Neural progenitor cell (in vitro differentiated cells): ENCODE results near the gene GOLGA5. TPM values are rescaled to one million over a fixed set of nuclear protein-coding genes. Genes with fewer than 3 reads are reported as not detected.
"Not testable (repeated sequence)": the region's sequence is repeated elsewhere in the genome, so short reads cannot be mapped to it uniquely, and the experiment has no call there.

Source experiments
- DNase-seq: peaks from one replicate; pipeline ENCODE4 v3.0.0-alpha.2; 2016; ENCODE audit warnings: low spot score
- H2AFZ ChIP-seq: fragments of 200-600 bp; sonication (generic); replicated peaks from 2 replicates; pipeline ENCODE4 v1.6.1; 2016; ENCODE audit warnings: antibody characterized with exemption
- H3F3A ChIP-seq: fragments of 200-600 bp; sonication (generic); 2 replicates; pipeline ENCODE4 v1.6.1; 2016; ENCODE audit warnings: antibody characterized with exemption, low read depth
- H3K27ac ChIP-seq: fragments of 200-600 bp; sonication (generic); 2 replicates; pipeline ENCODE4 v1.5.1; 2016; ENCODE audit warnings: mild to moderate bottlenecking
- H3K27me3 ChIP-seq: fragments of 200-600 bp; sonication (generic); 2 replicates; pipeline ENCODE4 v1.6.1; 2016; ENCODE audit warnings: mild to moderate bottlenecking, moderate library complexity
- H3K36me3 ChIP-seq: fragments of 200-600 bp; sonication (generic); 2 replicates; pipeline ENCODE4 v1.5.1; 2016
- H3K4me1 ChIP-seq: fragments of 200-600 bp; sonication (generic); 2 replicates; pipeline ENCODE4 v1.6.1; 2016; ENCODE audit warnings: mixed run types
- H3K4me2 ChIP-seq: fragments of 200-600 bp; sonication (generic); 2 replicates; pipeline ENCODE4 v1.6.1; 2016
- H3K4me3 ChIP-seq: fragments of 200-600 bp; sonication (generic); 2 replicates; pipeline ENCODE4 v1.5.1; 2016
- H3K79me2 ChIP-seq: fragments of 200-600 bp; sonication (generic); 2 replicates; pipeline ENCODE4 v1.6.1; 2016; ENCODE audit warnings: low read depth
- H3K9ac ChIP-seq: fragments of 200-600 bp; sonication (generic); 2 replicates; pipeline ENCODE4 v1.6.1; 2016
- H3K9me3 ChIP-seq: fragments of 200-600 bp; sonication (generic); 2 replicates; pipeline ENCODE4 v1.5.1; 2016; ENCODE audit warnings: low read depth
- H4K20me1 ChIP-seq: fragments of 200-600 bp; sonication (generic); 2 replicates; pipeline ENCODE4 v1.6.1; 2016; ENCODE audit warnings: low read depth
- H3K27ac Mint-ChIP-seq: 3 replicates; pipeline ENCODE4 v1.8.0; 2021; ENCODE audit warnings: mixed read lengths
- H3K27me3 Mint-ChIP-seq: 2 replicates; pipeline ENCODE4 v1.8.0; 2022; ENCODE audit warnings: low read depth, mild to moderate bottlenecking, inconsistent platforms, moderate library complexity, mixed read lengths; ENCODE audit not compliant: insufficient read depth
- H3K36me3 Mint-ChIP-seq: 3 replicates; pipeline ENCODE4 v1.8.0; 2021; ENCODE audit warnings: mixed read lengths
- H3K4me1 Mint-ChIP-seq: 3 replicates; pipeline ENCODE4 v1.8.0; 2021; ENCODE audit warnings: mixed read lengths
- H3K4me3 Mint-ChIP-seq: 3 replicates; pipeline ENCODE4 v1.8.0; 2021; ENCODE audit warnings: mild to moderate bottlenecking, moderate library complexity, mixed read lengths
- H3K9me3 Mint-ChIP-seq: 3 replicates; pipeline ENCODE4 v1.8.0; 2020; ENCODE audit warnings: mixed read lengths
- CTCF ChIP-seq: fragments of 200-600 bp; sonication (generic); IDR thresholded peaks from 2 replicates; pipeline ENCODE4 v1.5.1; 2017; ENCODE audit warnings: antibody characterized with exemption, mild to moderate bottlenecking
- EZH2 ChIP-seq: fragments of 200-600 bp; sonication (generic); IDR thresholded peaks from 2 replicates; pipeline ENCODE4 v1.6.1; 2017; ENCODE audit warnings: antibody characterized with exemption, mild to moderate bottlenecking, moderate library complexity
- EZH2phosphoT487 ChIP-seq: fragments of 200-600 bp; sonication (generic); IDR thresholded peaks from 2 replicates; pipeline ENCODE4 v1.6.1; 2017; ENCODE audit warnings: antibody characterized with exemption
- total RNA-seq: library from RNA; depleted of rRNA; stranded (reverse); fragments of >200 nt; gene quantifications from 2 replicates; pipeline ENCODE4 v1.2.3, GENCODE V29; 2015; ENCODE audit warnings: low replicate concordance

Gene GOLGA5
- total RNA-seq, 1 donor from 2014 or later, result 34.2 TPM

- no peak for TF ChIP-seq EZH2phosphoT487
- TF ChIP-seq CTCF, result no peak
- TF ChIP-seq EZH2, result no peak
- Mint-ChIP-seq H3K9me3 (peaks cover 5% of the 10 kb centered on the region), H3K27ac (no peak overlapping the region), H3K27me3 (peaks cover 4% of the 10 kb centered on the region), H3K36me3 (no peaks in the 10 kb centered on the region), H3K4me3 (no peak overlapping the region), H3K4me1 (no peaks in the 10 kb centered on the region)
- Histone ChIP-seq H3K36me3 (no peaks in the 10 kb centered on the region), H3K27ac (no peak overlapping the region), H3K4me3 (no peak overlapping the region), H3K79me2 (no peaks in the 10 kb centered on the region), H3F3A (no peaks in the 10 kb centered on the region), H2AFZ (no peak overlapping the region), H3K9ac (no peak overlapping the region), H4K20me1 (no peaks in the 10 kb centered on the region), H3K4me2 (no peak overlapping the region), H3K9me3 (no peaks in the 10 kb centered on the region), H3K4me1 (no peaks in the 10 kb centered on the region), H3K27me3 (no peaks in the 10 kb centered on the region)
- no peak for DNase-seq
Observed at GRCh38 chr14:92847749-92848148, 53.6 kb downstream of the GOLGA5 start.

- no peaks in the 10 kb centered on the region for H4K20me1 ChIP-seq
- Mint-ChIP-seq H3K9me3 (peaks cover 5% of the 10 kb centered on the region), H3K4me3 (no peak overlapping the region), H3K27ac (no peak overlapping the region), H3K27me3 (peaks cover 4% of the 10 kb centered on the region), H3K4me1 (no peaks in the 10 kb centered on the region), H3K36me3 (no peaks in the 10 kb centered on the region)
- no peak for DNase-seq
- no peak overlapping the region for H3K27ac ChIP-seq
- no peaks in the 10 kb centered on the region for H3K79me2 ChIP-seq
- H2AFZ ChIP-seq, result no peak overlapping the region
- no peaks in the 10 kb centered on the region for H3F3A ChIP-seq
- H3K36me3 ChIP-seq, result no peaks in the 10 kb centered on the region
- H3K4me2 ChIP-seq, result no peak overlapping the region
- TF ChIP-seq EZH2phosphoT487, result no peak
- TF ChIP-seq EZH2, result no peak
- TF ChIP-seq CTCF, result no peak
- no peak overlapping the region for H3K4me3 ChIP-seq
- H3K4me1 ChIP-seq, result no peaks in the 10 kb centered on the region
- H3K9me3 ChIP-seq, result no peaks in the 10 kb centered on the region
- no peak overlapping the region for H3K9ac ChIP-seq
- no peaks in the 10 kb centered on the region for H3K27me3 ChIP-seq
Observed at GRCh38 chr14:92848887-92849286, 54.8 kb downstream of the GOLGA5 start.

- no peak overlapping the region for H3K4me3 ChIP-seq
- H3K27me3 ChIP-seq, result no peaks in the 10 kb centered on the region
- no peak overlapping the region for H3K4me3 Mint-ChIP-seq
- TF ChIP-seq EZH2phosphoT487 (no peak), CTCF (no peak)
- H3K27ac ChIP-seq, result no peak overlapping the region
- peaks cover 3% of the 10 kb centered on the region for H3K9me3 Mint-ChIP-seq
- H3K36me3 Mint-ChIP-seq, result no peaks in the 10 kb centered on the region
- no peaks in the 10 kb centered on the region for H3K9me3 ChIP-seq
- H3K9ac ChIP-seq, result no peak overlapping the region
- H3K4me1 Mint-ChIP-seq, result no peaks in the 10 kb centered on the region
- peaks cover 2% of the 10 kb centered on the region for H3K27me3 Mint-ChIP-seq
- H3K27ac Mint-ChIP-seq, result no peak overlapping the region
- no peaks in the 10 kb centered on the region for H3K4me1 ChIP-seq
- no peaks in the 10 kb centered on the region for H3F3A ChIP-seq
- H3K79me2 ChIP-seq, result no peaks in the 10 kb centered on the region
- no peaks in the 10 kb centered on the region for H4K20me1 ChIP-seq
- no peak overlapping the region for H3K4me2 ChIP-seq
- H2AFZ ChIP-seq, result no peak overlapping the region
- no peak for DNase-seq
- no peaks in the 10 kb centered on the region for H3K36me3 ChIP-seq
Observed at GRCh38 chr14:92850492-92850891, 56.4 kb downstream of the GOLGA5 start.

- not testable (repeated sequence) for H3K27ac Mint-ChIP-seq, H3K79me2 ChIP-seq, H3K36me3 ChIP-seq, H4K20me1 ChIP-seq, H3K9ac ChIP-seq, H3K36me3 Mint-ChIP-seq, H3K27me3 ChIP-seq, H3K9me3 Mint-ChIP-seq, DNase-seq, H3K27me3 Mint-ChIP-seq, H3K4me2 ChIP-seq, H3F3A ChIP-seq, H3K4me3 ChIP-seq, H3K4me1 ChIP-seq, H2AFZ ChIP-seq, H3K4me3 Mint-ChIP-seq, H3K4me1 Mint-ChIP-seq, H3K9me3 ChIP-seq, H3K27ac ChIP-seq
Observed at GRCh38 chr14:92853136-92853535, 59.0 kb downstream of the GOLGA5 start.
